Adipocyte (in vitro differentiated cells): ENCODE data around the gene HCN2.
"Not testable (repeated sequence)": the region's sequence is repeated elsewhere in the genome, so short reads cannot be mapped to it uniquely, and the experiment has no call there.

Experiments used
- DNase-seq: peaks from one replicate; pipeline ENCODE4 v3.0.0-alpha.2; 2015; ENCODE audit warnings: low read depth
- H3K27me3 ChIP-seq: replicated peaks from 2 replicates; pipeline ENCODE4 v1.7.0; 2013; ENCODE audit warnings: mild to moderate bottlenecking, low read length, moderate library complexity; ENCODE audit not compliant: control insufficient read depth, insufficient read depth
- H3K36me3 ChIP-seq: 2 replicates; pipeline ENCODE4 v1.7.0; 2013; ENCODE audit warnings: low read length, mild to moderate bottlenecking, moderate library complexity; ENCODE audit not compliant: control insufficient read depth, insufficient read depth, severe bottlenecking
- H3K4me1 ChIP-seq: 2 replicates; pipeline ENCODE4 v1.7.0; 2013; ENCODE audit warnings: mild to moderate bottlenecking, low read length, moderate library complexity; ENCODE audit not compliant: control insufficient read depth, insufficient read depth
- H3K4me3 ChIP-seq: 2 replicates; pipeline ENCODE4 v1.7.0; 2013; ENCODE audit warnings: mild to moderate bottlenecking, low read length, moderate library complexity
- H3K9ac ChIP-seq: 2 replicates; pipeline ENCODE4 v1.7.0; 2013; ENCODE audit warnings: mild to moderate bottlenecking, low read length, moderate library complexity
- H3K9me3 ChIP-seq: 2 replicates; pipeline ENCODE4 v1.7.0; 2013; ENCODE audit warnings: mild to moderate bottlenecking, low read length, moderate library complexity; ENCODE audit not compliant: control insufficient read depth

Gene HCN2

DNA sequence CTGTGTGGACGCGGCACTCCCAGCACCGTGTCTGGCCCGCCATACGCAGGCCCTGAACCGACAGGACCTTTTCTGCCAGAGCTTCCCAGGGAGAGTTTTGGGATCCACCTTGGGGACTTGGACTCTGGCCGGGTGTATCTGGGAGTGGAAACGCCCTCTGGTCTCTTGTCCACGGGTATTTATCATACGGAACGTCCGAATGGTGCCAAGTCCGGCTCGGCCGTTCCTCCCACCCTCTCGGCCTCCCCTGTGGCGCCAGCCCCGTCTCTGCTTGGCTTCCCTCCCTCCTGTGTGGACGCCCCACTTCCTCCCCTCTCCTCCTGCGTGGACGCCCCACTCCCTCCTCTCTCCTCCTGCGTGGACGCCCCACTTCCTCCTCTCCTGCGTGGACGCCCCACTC is 12.1 kb downstream of the HCN2 start:
- Histone ChIP-seq H3K9me3 (peaks cover 4% of the 10 kb centered on the region), H3K4me3 (no peak overlapping the region), H3K27me3 (peaks cover 5% of the 10 kb centered on the region), H3K4me1 (no peaks in the 10 kb centered on the region), H3K9ac (no peak overlapping the region), H3K36me3 (no peaks in the 10 kb centered on the region)
- no peak for DNase-seq

- no peak overlapping the region for H3K9ac ChIP-seq
- H3K4me1 ChIP-seq, result no peaks in the 10 kb centered on the region
- H3K4me3 ChIP-seq, result no peak overlapping the region
- no peaks in the 10 kb centered on the region for H3K36me3 ChIP-seq
- H3K9me3 ChIP-seq, result peaks cover 4% of the 10 kb centered on the region
- no peak for DNase-seq
- no peaks in the 10 kb centered on the region for H3K27me3 ChIP-seq
Measured at GRCh38 chr19:602391-603301, 13.0 kb downstream of the HCN2 start.

DNA sequence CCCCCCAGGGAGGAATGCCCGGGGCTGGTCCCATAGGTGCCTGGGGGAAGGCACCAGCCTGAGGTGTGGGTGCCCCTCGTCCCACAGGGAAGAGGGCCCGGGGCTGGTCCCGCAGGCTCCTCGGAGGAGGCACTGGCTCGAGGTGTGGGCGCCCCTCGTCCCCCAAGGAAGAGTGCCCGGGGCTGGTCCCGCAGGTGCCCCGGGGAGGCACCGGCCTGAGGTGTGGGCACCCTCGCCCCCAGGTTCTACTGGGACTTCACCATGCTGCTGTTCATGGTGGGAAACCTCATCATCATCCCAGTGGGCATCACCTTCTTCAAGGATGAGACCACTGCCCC is 13.6 kb downstream of the HCN2 start:
- not testable (repeated sequence) for H3K9me3 ChIP-seq, DNase-seq, H3K4me1 ChIP-seq, H3K36me3 ChIP-seq, H3K4me3 ChIP-seq, H3K27me3 ChIP-seq, H3K9ac ChIP-seq

- not testable (repeated sequence) for DNase-seq, H3K9ac ChIP-seq, H3K4me1 ChIP-seq, H3K9me3 ChIP-seq, H3K4me3 ChIP-seq, H3K27me3 ChIP-seq, H3K36me3 ChIP-seq
Measured at GRCh38 chr19:603779-604178, 14.1 kb downstream of the HCN2 start.

- Histone ChIP-seq H3K9me3 (peaks cover 4% of the 10 kb centered on the region), H3K27me3 (no peaks in the 10 kb centered on the region)
Measured at GRCh38 chr19:604355-604754, 14.7 kb downstream of the HCN2 start.

GRCh38 chr19:605061-605971 is 15.6 kb downstream of the HCN2 start:
- H3K4me1 ChIP-seq, result not testable (repeated sequence)

More at GRCh38 chr19:604355-604754, 14.7 kb downstream of the HCN2 start:
- no peak overlapping the region for H3K9ac ChIP-seq
- DNase-seq, result no peak
- no peaks in the 10 kb centered on the region for H3K36me3 ChIP-seq
- no peak overlapping the region for H3K4me3 ChIP-seq
- no peaks in the 10 kb centered on the region for H3K4me1 ChIP-seq

GRCh38 chr19:607301-608154 is 17.8 kb downstream of the HCN2 start:
- H3K36me3 ChIP-seq, result no peaks in the 10 kb centered on the region

More at GRCh38 chr19:605061-605971, 15.6 kb downstream of the HCN2 start:
- H3K36me3 ChIP-seq, H3K9ac ChIP-seq, DNase-seq, H3K9me3 ChIP-seq, H3K4me3 ChIP-seq, H3K27me3 ChIP-seq: not testable (repeated sequence)

DNA sequence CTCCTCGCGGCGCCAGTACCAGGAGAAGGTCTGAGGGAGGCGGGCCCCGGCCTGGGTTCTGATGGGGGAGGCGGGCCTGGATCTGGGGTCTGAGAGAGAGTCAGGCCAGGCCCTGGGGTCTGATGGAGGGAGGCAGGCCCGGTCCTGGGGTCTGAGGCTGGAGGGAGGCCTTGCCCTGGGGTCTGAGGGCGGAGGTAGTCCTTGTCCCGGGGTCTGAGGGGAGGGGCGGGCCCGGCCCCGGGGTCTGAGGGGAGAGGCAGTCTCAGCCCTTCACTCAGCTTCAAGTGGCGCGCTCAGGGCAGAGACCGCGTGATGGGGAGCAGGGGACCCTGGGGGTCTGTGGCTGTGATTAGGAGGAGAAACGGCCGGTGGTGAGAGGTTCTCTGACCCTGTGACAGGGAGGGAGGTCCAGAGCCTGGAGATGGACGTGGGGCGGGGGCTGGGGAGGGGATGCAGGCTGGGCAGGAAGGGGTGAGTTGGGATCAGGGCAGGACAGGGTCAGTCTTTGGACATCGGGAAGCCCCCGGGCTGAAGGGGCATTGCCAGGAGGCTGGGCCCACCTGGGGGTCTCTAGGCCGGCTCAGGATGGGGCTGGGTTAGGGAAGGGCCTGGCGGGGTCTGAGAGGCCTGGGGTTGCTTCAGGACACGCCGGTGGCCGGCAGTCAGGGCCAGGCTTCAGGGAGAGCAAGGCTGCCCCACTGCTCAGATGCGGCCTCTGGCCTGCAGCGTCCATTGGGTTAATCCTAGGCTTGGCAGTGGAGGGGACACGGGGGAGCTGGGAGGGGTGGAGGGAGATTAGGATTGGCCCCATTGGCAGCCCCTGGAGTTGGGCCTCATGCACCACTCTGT is 18.7 kb downstream of the HCN2 start:
- Histone ChIP-seq H3K27me3 (no peaks in the 10 kb centered on the region), H3K36me3 (no peaks in the 10 kb centered on the region), H3K9ac (no peak overlapping the region), H3K4me3 (no peak overlapping the region), H3K9me3 (no peaks in the 10 kb centered on the region), H3K4me1 (peaks cover 10% of the 10 kb centered on the region)
- DNase-seq, result no peak

More at GRCh38 chr19:607301-608154, 17.8 kb downstream of the HCN2 start:
- H3K4me1 ChIP-seq, result peaks cover 10% of the 10 kb centered on the region
- DNase-seq, result no peak
- H3K9me3 ChIP-seq, result no peaks in the 10 kb centered on the region
- no peaks in the 10 kb centered on the region for H3K27me3 ChIP-seq
- H3K9ac ChIP-seq, result no peak overlapping the region
- no peak overlapping the region for H3K4me3 ChIP-seq

GRCh38 chr19:609004-609346 is 19.3 kb downstream of the HCN2 start:
- Histone ChIP-seq H3K9me3 (no peaks in the 10 kb centered on the region), H3K27me3 (no peaks in the 10 kb centered on the region), H3K9ac (no peak overlapping the region), H3K4me1 (peaks cover 10% of the 10 kb centered on the region), H3K36me3 (no peaks in the 10 kb centered on the region), H3K4me3 (no peak overlapping the region)
- no peak for DNase-seq

GRCh38 chr19:610071-610800 is 20.6 kb downstream of the HCN2 start:
- Histone ChIP-seq H3K9me3 (no peaks in the 10 kb centered on the region), H3K27me3 (no peaks in the 10 kb centered on the region), H3K4me3 (no peak overlapping the region), H3K4me1 (peaks cover 10% of the 10 kb centered on the region), H3K36me3 (no peaks in the 10 kb centered on the region), H3K9ac (peak overlapping the region; percentile 14)
- no peak for DNase-seq
